Fibroblast of skin of left biceps (primary cell): Measurements from ENCODE around the gene CLCNKA.
"Not testable (repeated sequence)": the region's sequence is repeated elsewhere in the genome, so short reads cannot be mapped to it uniquely, and the experiment has no call there.

Source experiments
- DNase-seq, 2 experiments: peaks; one replicate each; pipeline ENCODE4 v3.0.0-alpha.2; 2013; ENCODE audit warnings: low read depth in 2 of 2

CLCNKA gene

GRCh38 chr1:16017461-16018303 lies 4.2 kb upstream of the CLCNKA start, which contains the start of gene HSPB7:
TSS of gene HSPB7 (minus strand) at chr1:16018043. CDS start at chr1:16017963, 80 bp downstream.
- DNase-seq, result no peak

DNA sequence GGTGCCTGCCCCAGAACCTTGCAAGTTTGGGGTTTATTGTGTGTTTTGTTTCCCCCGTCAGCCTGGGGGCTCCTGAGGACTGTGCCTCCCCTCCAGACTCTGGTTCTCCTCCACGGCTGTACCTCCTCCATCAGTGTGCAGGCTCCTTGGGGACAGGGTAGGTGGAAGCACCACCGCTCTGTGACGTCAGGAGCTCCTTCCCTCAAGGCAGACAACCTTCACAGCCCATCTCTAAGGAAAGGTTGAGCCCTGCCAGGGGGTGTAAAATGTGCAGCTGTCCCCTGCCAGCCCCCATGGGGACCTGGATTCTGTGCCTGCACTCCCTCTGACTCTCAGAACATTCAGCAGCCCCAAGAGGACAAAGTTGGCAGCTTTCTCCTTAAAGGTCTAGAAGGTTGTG lies 3.5 kb upstream of the CLCNKA start:
- DNase-seq, result no peak

DNA sequence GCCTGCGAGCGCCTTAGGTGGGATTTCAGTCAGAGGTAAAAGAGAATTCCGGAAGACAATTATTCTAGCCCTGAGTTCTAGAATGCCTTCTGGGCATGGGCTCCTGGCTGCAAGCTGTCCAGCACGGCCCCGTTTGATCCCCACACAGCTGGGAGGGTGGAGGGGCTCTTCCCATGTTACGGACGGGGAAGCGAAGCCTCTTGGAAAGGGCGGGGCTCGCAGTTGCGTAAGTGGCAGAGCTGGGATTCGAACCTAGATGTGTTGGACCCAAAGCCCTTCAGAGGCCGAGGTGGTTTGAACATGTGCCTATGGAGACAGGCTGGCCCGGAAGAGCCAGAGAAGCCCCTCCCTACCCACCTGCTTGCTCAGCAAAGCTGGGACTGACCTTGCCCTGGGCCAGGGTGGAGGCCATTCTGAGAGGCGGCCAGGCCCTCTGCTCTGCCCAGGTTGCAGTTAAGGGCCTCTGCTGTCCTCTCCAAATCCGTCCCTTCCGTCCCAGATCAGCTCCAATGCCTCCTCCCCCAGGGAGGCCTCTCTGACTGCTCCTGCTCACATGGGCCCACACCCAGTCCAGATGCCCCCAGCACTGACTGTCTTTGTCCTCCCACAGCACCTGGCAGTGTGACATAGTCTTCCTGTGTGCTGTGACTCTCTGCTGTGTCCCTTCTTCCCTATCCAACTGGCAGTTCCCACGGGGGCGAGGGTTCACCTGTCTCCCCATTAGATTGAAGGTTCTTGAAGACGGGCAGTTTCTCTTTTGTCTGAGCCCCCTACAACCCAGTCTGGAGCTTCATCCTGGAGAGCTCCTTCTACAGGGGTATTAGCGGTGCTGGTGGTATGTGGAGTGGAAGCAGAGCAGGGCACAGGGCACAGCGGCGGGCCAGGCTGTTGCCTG lies 2.8 kb upstream of the CLCNKA start:
- no peak for DNase-seq

GRCh38 chr1:16019644-16020277 lies 2.1 kb upstream of the CLCNKA start:
- no peak for DNase-seq

GRCh38 chr1:16020325-16020724 lies 1.5 kb upstream of the CLCNKA start:
- DNase-seq, result no peak

DNA sequence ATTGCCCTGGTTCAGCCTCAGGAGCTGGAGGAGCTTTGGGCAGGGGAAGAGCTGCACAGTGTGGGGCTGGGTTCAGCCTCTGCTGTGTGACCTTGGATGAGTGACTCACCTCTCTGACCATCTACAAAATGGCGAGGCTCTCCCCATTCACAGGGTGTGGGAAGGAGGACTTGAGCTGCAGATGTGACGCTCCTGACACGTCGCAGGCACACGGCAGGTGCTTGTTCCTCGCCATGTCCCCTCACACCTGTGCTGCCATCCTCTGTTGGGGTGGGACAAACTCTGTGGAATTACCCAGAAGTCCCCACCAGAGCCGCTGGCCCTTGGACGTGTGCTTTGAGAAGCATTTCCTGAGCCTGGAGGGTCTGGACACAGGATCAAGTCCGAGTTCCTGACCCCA lies 958 bp upstream of the CLCNKA start:
- DNase-seq, result not testable (repeated sequence)

DNA sequence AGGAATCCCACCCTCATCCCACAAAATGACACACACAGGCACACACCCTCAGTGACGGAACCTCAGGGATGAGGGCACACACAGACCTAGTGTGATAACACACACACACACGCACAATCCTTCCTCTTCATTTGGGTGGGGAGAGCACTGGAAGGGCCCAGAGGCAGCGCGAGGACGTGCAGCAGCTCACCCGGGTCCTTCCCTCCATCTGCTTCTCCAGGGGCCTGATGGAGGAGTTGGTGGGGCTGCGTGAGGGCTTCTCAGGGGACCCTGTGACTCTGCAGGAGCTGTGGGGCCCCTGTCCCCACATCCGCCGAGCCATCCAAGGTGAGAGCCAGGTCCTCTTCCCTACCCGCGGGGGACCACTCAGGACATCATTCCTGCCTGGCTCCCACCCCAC lies 557 bp downstream of the CLCNKA start:
- no peak for DNase-seq

DNA sequence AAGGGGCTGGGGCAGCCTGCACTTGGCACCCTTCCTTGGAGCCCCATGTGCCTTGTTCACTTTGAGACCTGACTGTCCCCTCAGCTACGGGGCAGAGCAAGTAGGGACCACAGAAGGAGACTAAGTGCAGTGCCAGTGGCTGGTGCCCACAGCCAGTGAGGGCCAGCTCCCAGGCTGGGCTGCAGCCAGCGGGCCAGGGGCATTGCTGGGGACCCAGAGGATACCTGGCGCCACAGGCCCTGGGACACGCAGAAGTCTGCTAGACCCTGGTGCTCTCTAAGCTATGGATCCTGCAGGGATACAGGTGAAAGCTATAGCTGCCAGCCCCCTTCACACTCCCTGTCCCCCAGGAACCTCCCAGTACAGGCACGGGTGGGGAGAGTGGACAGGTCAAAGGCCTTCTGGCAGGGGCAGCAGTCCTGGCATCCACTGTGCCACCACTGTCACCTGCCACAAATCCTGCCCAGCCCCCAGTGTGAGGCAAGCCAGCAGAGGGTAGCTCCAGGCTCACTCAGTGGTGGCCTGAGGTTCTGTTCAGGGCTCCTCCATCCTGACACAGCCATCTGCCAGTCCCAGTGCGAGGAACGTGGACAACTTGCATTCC lies 1.3 kb downstream of the CLCNKA start:
- DNase-seq, result no peak

GRCh38 chr1:16026302-16026701 lies 4.5 kb downstream of the CLCNKA start:
- not testable (repeated sequence) for DNase-seq

DNA sequence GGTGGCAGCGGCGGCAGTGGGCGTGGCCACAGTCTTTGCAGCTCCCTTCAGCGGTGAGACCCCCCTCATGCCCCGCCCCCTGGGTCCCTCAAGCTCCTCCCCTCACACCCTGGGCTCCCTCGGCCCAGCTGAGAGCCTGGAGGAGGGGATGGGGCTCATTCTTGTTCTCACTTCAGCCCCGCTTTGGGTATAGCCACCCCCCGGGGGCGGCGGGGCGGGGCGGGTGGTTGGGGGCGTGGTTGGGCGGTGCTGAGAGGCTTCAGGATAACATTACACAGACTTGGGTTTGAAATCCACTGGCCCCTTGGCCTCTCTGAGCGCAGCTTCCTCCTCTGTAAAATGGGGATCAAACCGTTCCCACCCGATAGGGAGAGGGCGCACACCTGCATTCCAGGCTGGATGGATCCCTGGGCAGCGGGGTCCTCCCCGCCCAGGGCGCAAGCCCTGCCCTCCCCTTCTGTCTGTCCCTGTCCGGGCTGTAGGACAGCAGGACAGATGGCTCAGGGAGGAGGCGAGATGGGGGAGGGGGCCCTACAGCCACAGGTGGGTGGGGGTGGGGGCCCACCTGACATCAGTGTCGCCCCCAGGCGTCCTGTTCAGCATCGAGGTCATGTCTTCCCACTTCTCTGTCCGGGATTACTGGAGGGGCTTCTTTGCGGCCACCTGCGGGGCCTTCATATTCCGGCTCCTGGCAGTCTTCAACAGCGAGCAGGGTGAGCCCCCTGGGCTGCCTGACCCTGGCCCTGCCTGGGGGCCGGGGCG lies 5.1 kb downstream of the CLCNKA start:
- no peak for DNase-seq

GRCh38 chr1:16028237-16029002 lies 6.6 kb downstream of the CLCNKA start:
- DNase-seq, result no peak

GRCh38 chr1:16029003-16029268 lies 7.1 kb downstream of the CLCNKA start:
- not testable (repeated sequence) for DNase-seq

- no peak for DNase-seq
Observed at GRCh38 chr1:16029288-16029687, 7.5 kb downstream of the CLCNKA start.

DNA sequence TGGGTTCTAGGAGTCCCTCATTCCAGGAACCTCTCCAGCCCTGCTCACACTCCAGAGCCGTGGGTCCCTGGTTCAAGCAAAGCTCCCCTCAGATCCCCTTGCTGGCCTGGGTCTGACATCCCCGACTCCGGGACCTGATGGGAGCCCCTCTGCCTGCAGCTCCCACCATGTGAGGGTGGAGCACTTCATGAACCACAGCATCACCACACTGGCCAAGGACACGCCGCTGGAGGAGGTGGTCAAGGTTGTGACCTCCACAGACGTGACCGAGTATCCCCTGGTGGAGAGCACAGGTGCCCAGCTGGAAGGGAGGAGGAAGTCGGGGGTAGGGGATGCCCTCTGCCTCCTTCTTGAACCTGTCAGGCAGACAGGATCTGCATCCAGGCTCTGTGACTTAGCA lies 9.7 kb downstream of the CLCNKA start:
- DNase-seq, result no peak

GRCh38 chr1:16032388-16033102 lies 10.7 kb downstream of the CLCNKA start:
- DNase-seq, result peak; percentile 44 to 53

DNA sequence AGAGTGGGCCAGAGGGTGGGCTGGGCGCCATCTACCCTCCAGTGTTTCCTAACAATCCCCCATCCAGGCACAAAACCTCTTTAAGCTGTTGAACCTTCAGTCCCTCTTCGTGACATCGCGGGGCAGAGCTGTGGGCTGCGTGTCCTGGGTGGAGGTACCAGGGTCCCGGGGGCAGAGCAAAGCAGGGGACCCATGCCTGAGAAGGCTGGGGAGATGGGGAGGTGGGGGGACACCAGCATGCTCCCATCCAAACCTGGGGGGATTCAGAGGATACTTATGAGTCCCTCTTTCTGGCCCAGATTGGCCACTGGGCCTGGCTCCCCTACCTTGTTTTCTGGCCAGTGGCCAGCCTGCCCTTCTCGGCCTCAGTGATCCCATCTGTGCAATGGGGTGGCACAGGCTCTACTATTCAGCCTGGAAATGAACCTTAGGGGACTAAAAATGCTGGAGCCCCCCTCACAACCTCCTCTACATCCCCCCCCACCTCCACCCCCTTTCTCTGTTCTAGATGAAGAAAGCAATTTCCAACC lies 11.3 kb downstream of the CLCNKA start:
- DNase-seq, result not testable (repeated sequence)

GRCh38 chr1:16036461-16036860 lies 14.6 kb downstream of the CLCNKA start:
- DNase-seq, result not testable (repeated sequence)

DNA sequence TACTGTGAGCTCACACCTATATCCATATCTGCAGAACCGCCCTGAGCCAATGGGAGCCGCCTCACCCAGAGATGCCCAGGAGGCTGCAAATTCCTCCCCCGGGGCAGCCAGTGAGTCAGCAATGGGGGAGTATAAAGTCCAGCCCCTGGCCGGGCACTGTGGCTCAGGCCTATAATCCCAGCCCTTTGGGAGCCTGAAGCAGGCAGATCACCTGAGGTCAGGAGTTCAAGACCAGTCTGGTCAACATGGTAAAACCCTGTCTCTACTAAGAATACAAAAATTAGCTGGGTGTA lies 16.7 kb downstream of the CLCNKA start:
- DNase-seq, result no peak

DNA sequence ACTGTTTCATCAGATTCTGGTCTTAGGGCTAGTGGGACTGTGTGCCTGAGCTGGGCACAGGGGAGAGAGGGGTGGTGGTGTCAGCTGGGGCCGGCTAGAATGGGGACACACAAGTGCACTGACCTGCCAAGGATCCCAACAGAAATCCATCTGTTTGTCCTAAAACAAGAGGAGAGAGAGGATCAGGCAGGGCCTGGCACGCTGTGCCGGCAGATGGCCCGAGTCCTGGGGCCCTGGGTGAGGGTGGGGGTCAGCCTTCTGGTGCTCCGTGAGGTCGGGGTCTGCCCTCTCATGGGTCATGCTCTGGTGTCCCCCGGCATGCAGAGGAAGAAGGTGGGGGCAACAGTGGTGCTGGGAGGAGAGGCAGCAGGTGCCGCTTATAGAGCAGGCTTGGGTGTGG lies 18.0 kb downstream of the CLCNKA start:
- not testable (repeated sequence) for DNase-seq

- DNase-seq, result no peak
Observed at GRCh38 chr1:16041200-16041599, 19.4 kb downstream of the CLCNKA start.
